Iris pigment epithelial cell (primary cell): Measurements from ENCODE around the gene ZHX3.
"Not testable (repeated sequence)": the region's sequence is repeated elsewhere in the genome, so short reads cannot be mapped to it uniquely, and the experiment has no call there.

Experiments
- DNase-seq: peaks from one replicate; pipeline ENCODE4 v3.0.0-alpha.2; 2011; ENCODE audit warnings: low read depth

Gene ZHX3

DNA sequence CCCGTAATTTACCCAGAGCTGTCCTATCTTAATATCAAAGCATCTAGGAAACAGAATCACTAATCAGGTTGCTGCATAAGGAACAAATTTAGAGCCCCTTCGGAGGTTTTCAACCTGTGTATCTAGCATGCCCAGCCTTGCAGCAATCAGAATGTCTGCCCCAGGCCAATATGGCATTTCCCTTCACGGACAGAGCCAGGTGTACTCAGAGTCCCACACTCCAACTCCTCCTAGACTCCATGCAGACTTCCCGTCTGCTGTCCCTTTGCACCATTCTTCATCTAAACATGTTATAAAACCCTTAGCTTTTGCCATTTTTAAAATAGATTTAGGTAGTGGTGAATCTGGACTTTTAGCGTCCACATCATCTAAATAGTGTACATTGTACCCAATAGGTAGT lies 61.0 kb downstream of the ZHX3 start:
- no peak for DNase-seq

GRCh38 chr20:41255655-41256054 lies 61.9 kb downstream of the ZHX3 start:
- no peak for DNase-seq

GRCh38 chr20:41249411-41250281 lies 67.9 kb downstream of the ZHX3 start:
- peak; percentile 97 for DNase-seq

DNA sequence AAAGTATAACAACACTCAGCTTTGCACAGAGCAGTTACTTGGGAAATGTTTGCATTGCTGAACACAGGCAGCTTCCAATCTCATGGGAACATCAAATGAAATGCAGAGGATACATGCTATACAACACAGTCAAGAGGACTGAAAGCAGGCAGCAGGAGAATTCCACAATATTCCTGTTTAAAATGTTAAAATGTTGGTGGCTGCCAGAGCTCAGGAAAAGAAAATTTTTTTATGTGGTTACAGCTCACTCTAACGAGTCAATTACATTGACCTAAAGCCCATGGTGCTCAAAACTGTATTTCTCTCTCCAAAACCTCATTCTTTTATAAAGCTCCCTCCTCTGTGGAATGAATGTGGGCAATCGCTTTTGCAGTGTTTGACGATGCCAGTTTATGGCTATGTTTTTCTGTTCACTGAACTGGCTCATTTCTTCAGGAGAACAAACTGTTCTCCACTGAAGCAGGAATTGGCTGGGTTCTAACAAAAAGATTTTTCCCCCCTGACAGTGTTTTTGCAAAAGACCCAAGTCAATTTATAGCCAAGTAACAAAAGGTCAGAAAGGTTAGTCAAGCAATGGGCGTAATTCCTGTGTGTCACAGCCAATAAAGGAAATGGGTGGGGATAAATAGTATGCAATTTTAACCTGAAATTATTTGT lies 69.0 kb downstream of the ZHX3 start:
- DNase-seq = peak; percentile 91

DNA sequence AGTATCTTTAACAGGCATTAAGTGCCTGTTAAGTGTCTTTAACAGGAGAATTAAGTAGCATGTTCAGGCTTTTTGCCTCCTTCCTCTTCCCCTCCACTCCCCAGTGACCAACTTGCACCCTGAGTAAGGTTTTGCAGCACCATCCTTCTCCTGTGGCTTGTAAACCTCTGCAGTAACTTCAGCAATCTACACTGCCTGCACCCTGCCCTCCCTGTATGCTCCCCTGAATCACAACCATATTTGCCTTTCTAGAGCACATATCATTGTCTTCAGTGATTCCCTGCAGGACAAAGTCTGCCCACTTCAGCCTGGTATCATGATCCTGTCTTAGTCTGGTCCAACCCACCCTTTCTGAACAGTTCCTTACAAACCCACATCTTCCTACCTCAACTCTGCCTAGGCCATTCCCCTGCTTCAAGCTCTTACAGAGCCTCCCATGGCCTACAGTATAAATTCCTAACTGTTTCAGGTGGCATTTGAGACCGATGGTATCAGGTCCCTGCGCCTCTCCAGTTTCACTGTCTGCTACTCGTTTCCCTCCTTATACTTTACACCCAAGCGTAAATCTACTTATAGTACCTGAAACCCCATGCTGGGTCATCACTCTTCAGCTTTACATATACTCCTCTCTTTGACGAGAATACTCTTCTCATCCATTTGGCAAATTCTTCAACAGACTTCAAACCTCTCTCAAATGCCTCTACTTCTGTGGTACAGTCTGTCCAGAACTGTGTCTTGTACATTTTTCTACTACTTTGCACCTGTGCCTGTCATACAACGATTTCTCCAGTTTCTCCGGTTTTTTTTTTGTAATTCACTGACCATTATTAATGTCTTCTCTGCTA lies 69.8 kb downstream of the ZHX3 start:
- DNase-seq = no peak

- DNase-seq = peak; percentile 57
These were observed 72.3 kb downstream of the ZHX3 start for GRCh38 chr20:41245086-41245707.

- DNase-seq = no peak
These were observed 74.7 kb downstream of the ZHX3 start for GRCh38 chr20:41242807-41243206.

DNA sequence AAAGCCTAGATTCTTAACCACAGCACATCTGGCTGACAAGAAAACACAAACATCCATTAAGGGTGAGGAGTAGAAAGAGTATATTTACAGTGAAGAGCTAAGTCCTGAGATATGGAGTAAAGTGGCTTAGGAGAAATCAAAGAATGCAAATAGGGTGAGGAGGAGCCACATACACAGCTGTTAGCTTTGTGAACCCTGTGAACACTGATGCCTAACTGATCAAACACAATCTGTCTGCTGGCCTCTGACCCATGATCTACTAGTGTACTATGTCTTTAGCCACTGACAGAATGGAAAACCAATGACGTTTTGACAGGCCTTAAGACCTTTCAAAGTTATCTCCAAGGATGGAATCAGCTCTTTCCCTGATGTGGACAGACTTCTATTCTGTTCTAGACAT lies 75.2 kb downstream of the ZHX3 start:
- DNase-seq = no peak

GRCh38 chr20:41237233-41237632 lies 80.3 kb downstream of the ZHX3 start:
- not testable (repeated sequence) for DNase-seq

DNA sequence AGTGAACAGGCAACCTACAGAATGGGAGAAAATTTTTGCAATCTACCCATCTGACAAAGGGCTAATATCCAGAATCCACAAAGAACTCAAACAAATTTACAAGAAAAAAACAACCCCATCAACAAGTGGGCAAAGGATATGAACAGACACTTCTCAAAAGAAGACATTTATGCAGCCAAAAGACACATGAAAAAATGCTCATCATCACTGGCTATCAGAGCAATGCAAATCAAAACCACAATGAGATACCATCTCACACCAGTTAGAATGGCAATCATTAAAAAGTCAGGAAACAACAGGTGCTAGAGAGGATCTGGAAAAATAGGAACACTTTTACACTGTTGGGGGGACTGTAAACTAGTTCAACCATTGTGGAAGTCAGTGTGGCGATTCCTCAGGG lies 80.7 kb downstream of the ZHX3 start:
- DNase-seq = not testable (repeated sequence)

- no peak for DNase-seq
These were observed 83.0 kb downstream of the ZHX3 start for GRCh38 chr20:41234546-41234945.

DNA sequence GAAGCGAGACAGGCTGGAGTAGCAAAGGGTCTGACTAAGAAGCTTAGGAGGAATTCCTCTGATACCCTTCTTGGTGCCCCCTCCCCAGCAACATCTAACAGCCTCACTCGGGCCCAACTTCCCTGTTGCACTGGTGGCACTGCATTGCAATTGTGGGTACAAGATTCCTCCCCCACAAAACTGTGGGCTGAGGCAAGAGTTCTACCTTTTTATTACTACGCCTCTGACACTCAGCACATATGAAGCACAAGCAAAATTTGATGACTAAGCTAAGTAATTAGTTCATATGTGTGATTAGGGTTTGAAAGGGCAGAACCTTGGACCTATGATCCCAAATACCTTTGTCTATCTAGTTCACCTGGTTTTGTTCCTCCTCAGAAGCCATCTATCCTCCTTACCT lies 83.5 kb downstream of the ZHX3 start:
- no peak for DNase-seq

DNA sequence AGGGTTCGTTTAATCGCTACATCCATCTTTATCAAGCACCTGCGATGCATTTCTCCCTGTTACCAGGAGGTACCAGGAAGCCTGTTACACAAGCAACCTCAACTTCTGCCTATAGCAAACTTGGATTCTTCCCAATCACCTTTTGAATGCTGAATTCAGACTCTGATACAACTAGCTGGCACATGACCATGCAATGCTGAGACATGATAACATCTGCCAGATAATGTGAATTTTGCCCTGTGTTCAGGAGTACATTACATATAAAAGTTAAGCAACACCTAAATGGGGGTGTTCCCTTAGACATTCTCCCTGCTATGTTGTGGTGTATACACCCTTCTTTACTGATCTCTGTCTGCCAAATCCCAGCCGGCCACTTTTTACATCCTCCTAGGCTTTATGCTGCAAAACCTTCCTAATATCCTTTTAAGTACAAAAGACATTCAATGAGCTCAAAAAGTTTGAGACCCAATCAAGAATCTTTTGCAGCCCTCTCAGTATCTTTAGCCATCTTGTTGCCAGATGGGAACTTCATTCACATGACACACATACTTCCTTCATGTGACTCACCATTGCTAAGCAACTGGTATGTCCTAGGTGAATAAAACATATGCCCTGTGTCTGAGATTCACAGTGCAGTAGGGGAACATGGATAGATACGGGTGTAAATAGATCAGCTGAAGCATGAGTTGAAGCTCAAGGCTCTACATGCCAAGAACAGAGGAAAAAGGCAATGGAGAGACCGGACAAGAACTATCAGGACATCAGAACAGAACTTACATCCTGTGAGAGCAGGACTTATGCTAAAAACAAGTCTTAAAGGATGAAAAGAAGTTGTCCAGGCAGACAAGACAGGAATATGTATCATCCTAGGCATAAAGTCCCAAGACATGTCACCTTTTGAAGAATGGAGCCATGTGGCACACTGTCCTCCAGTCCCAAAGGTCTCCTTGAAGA lies 84.3 kb downstream of the ZHX3 start:
- DNase-seq = peak; percentile 94

GRCh38 chr20:41231136-41231535 lies 86.4 kb downstream of the ZHX3 start:
- DNase-seq = no peak

DNA sequence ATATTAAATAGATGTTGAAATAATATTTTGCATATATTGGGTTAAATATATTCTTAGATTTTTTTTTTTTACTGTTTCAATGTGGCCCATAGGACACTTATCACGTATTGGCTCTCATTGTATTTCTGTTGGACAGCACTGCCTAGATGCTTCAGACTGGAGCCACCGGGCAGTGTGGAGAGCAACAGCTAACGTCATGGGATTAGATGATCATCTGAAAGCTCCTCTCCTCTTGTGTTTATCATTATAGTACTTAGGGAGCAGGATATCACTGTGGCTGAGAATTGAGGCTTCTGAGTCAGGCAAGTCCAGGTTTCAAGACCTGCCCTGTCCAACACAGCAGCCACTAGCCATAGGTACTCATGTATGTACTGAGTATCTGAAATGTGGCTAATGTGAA lies 87.4 kb downstream of the ZHX3 start:
- DNase-seq = peak; percentile 60

- no peak for DNase-seq
These were observed 88.3 kb downstream of the ZHX3 start for GRCh38 chr20:41229259-41229658.

DNA sequence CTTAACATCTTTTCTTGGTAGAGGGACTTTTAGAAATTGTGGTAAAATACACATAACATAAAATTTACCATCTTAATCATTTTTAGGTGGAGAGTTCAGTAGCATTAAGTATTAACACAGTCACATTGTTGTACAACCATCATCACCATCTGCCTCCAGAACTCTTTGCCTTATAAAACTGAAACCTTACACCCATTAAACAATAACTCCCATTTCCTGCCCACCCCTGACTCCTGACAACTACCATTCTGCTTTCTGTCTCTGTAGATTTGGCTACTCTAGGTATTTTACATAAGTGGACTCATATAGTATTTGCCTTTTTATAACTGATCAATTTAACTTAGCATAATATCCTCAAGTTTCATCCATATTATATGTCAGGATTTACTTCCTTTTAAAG lies 88.7 kb downstream of the ZHX3 start:
- peak; percentile 28 for DNase-seq

DNA sequence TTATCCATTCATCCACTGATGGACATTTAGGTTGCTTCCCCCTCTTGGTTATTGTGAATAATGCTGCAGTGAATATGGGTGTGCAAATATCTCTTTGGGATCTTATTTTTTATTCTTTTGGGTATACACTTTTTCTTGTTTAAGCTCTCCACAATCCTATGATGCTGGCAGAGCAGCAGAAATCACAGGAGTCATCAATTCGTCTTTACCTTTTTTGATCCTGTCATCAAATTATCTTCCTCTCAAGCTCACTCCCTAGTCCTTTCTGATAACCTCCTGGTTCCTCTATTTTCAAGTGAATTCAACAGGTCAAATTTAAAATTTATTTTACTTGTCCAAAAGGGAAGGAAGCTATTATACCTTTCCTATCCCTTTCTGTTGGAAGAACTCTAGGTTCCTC lies 91.1 kb downstream of the ZHX3 start:
- no peak for DNase-seq

DNA sequence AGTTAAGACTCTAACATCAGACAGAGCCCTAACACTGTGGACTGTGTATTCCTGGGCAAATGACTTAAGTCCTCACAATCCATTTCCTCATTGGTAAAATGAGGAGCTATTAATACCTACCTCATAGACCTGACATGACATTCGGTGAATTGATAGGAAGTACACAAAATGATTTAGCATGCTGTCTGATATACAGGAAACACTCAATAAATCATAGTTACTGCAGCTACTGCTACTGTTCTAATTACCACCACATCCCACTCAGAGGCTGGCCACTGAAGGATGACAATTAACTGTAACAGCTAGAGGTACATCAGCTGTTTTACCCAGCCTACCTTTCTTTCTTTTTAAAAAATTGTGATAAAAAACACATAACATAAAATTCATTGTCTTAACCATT lies 92.4 kb downstream of the ZHX3 start:
- no peak for DNase-seq

- DNase-seq = no peak
These were observed 93.2 kb downstream of the ZHX3 start for GRCh38 chr20:41224281-41224680.

DNA sequence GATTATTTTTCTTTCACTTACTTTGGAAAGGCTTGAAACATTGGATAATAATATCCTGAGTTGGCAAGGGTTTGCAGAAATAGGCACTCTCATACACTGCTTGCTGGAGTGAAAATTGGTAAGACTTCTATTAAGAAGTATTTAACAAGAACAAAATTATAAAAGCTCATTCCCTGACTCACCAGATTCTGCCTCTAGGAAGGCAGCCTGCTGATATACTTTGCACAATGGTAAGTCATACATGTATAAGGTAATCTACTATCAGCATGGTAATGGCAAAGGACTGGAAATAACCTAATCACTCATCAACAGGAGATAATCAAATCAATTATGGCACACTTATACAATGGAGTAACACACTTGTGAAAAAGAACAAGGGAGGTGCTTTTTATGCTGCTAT lies 94.4 kb downstream of the ZHX3 start:
- peak; percentile 73 for DNase-seq
